Loucy (cell line): ENCODE data around the gene BMAL1.
"Not testable (repeated sequence)": the region's sequence is repeated elsewhere in the genome, so short reads cannot be mapped to it uniquely, and the experiment has no call there.

Source experiments
- H2AFZ ChIP-seq: fragments of 200-600 bp; sonication (generic); 2 replicates; pipeline ENCODE4 v1.6.0; 2016; ENCODE audit warnings: antibody characterized with exemption, mild to moderate bottlenecking, low read length, moderate library complexity
- H3F3A ChIP-seq: fragments of 200-600 bp; 2 replicates; pipeline ENCODE4 v1.6.0; 2016; ENCODE audit warnings: antibody characterized with exemption, low read depth, mild to moderate bottlenecking
- H3K27me3 ChIP-seq: fragments of 200-600 bp; sonication (generic); 2 replicates; pipeline ENCODE4 v1.6.1; 2014; ENCODE audit warnings: low read length, mild to moderate bottlenecking; ENCODE audit not compliant: insufficient read depth, poor library complexity, severe bottlenecking
- H3K36me3 ChIP-seq: fragments of 200-600 bp; sonication (generic); 2 replicates; pipeline ENCODE4 v1.6.1; 2016; ENCODE audit warnings: low read length; ENCODE audit not compliant: insufficient read depth
- H3K4me1 ChIP-seq: fragments of 200-600 bp; sonication (generic); 2 replicates; pipeline ENCODE4 v1.5.1; 2014; ENCODE audit warnings: low read length, mild to moderate bottlenecking; ENCODE audit not compliant: insufficient read depth, poor library complexity, severe bottlenecking
- H3K4me2 ChIP-seq: fragments of 200-600 bp; sonication (generic); 2 replicates; pipeline ENCODE4 v1.6.0; 2014; ENCODE audit warnings: antibody characterized with exemption, low read length, low read depth, mild to moderate bottlenecking; ENCODE audit not compliant: poor library complexity, severe bottlenecking
- H3K4me3 ChIP-seq: fragments of 200-600 bp; sonication (generic); 2 replicates; pipeline ENCODE4 v1.5.1; 2014; ENCODE audit warnings: low read length, mild to moderate bottlenecking, mixed read lengths; ENCODE audit not compliant: poor library complexity, severe bottlenecking
- H3K79me2 ChIP-seq: fragments of 200-600 bp; sonication (generic); 2 replicates; pipeline ENCODE4 v1.6.1; 2014; ENCODE audit warnings: low read length; ENCODE audit not compliant: insufficient read depth
- H3K9ac ChIP-seq: fragments of 200-600 bp; sonication (generic); 2 replicates; pipeline ENCODE4 v1.6.0; 2014; ENCODE audit warnings: mild to moderate bottlenecking, low read depth, low read length, moderate library complexity; ENCODE audit not compliant: poor library complexity, severe bottlenecking
- H3K9me2 ChIP-seq: fragments of 200-600 bp; sonication (generic); replicated peaks from 2 replicates; pipeline ENCODE4 v1.6.1; 2016; ENCODE audit warnings: low read depth, low read length, mixed read lengths
- H3K9me3 ChIP-seq: fragments of 200-600 bp; sonication (generic); 2 replicates; pipeline ENCODE4 v1.6.1; 2014; ENCODE audit warnings: mild to moderate bottlenecking, antibody characterized with exemption, low read length, low read depth; ENCODE audit not compliant: insufficient read depth
- H4K20me1 ChIP-seq: fragments of 200-600 bp; sonication (generic); 2 replicates; pipeline ENCODE4 v1.6.0; 2014; ENCODE audit warnings: antibody characterized with exemption, low read length, mild to moderate bottlenecking; ENCODE audit not compliant: insufficient read depth, poor library complexity, severe bottlenecking
- CTCF ChIP-seq: fragments of 200-600 bp; sonication (generic); conservative IDR thresholded peaks from 2 replicates; pipeline ENCODE4 v1.5.1; 2014; ENCODE audit warnings: mild to moderate bottlenecking, antibody characterized with exemption, low read length
- EZH2phosphoT487 ChIP-seq: fragments of 200-600 bp; IDR thresholded peaks from 2 replicates; pipeline ENCODE4 v1.6.1; 2018; ENCODE audit warnings: antibody characterized with exemption, mild to moderate bottlenecking, moderate library complexity, borderline replicate concordance

Gene BMAL1

GRCh38 chr11:13251966-13252365 is 25.6 kb upstream of the BMAL1 start:
- Histone ChIP-seq H3K27me3 (no peaks in the 10 kb centered on the region), H3F3A (no peaks in the 10 kb centered on the region), H2AFZ (no peak overlapping the region), H3K79me2 (no peaks in the 10 kb centered on the region), H4K20me1 (no peaks in the 10 kb centered on the region), H3K9me2 (no peaks in the 10 kb centered on the region), H3K9me3 (no peaks in the 10 kb centered on the region), H3K9ac (no peak overlapping the region), H3K4me2 (no peak overlapping the region), H3K4me3 (no peak overlapping the region), H3K36me3 (no peaks in the 10 kb centered on the region), H3K4me1 (no peaks in the 10 kb centered on the region)
- TF ChIP-seq EZH2phosphoT487 (no peak), CTCF (no peak)

DNA sequence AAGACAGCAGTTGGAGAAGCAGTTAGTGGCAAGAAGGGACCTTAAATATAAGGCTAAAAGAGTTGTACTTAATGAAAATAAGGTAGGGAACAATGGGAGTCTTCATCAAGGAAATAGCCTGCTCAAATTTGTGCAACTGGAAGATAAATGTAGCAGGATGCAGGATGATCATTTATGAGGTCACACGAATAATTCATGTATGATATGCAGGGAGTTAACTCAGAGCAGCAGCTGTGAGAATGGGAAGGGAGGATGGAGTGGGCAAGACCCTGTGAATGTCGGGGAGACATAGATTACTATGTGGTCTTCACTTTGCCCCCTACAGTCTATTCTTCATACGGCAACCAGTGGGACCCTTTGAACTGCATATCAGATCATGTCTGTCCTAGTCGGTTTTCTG is 25.2 kb upstream of the BMAL1 start:
- TF ChIP-seq CTCF: no peak
- no peak for TF ChIP-seq EZH2phosphoT487
- H3K9ac ChIP-seq: no peak overlapping the region
- H3K36me3 ChIP-seq: no peaks in the 10 kb centered on the region
- H3K4me3 ChIP-seq: no peak overlapping the region
- H2AFZ ChIP-seq: no peak overlapping the region
- H3K4me2 ChIP-seq: no peak overlapping the region
- H3K4me1 ChIP-seq: no peaks in the 10 kb centered on the region
- H3K9me2 ChIP-seq: no peaks in the 10 kb centered on the region
- H3K27me3 ChIP-seq: no peaks in the 10 kb centered on the region
- H3K79me2 ChIP-seq: no peaks in the 10 kb centered on the region
- no peaks in the 10 kb centered on the region for H3F3A ChIP-seq
- no peaks in the 10 kb centered on the region for H3K9me3 ChIP-seq
- H4K20me1 ChIP-seq: no peaks in the 10 kb centered on the region

DNA sequence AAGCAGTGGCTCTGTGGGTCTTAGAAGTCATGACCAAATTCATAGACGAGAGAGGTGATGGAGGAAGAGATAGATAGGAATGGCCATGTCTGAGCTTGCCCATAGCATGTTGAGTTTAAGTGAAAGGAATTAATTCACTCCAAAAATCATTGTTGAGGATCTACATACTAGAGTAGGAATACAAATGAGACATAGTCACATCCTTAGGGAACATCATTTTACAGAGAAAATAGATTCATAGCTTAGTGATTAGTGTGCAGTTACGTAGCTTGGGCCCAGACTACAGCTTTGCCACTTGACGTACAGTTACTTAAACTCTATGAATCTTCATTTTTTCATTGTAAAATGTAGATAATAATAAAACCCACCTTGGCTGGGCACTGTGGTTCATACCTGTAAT is 21.4 kb upstream of the BMAL1 start:
- Histone ChIP-seq H4K20me1 (no peaks in the 10 kb centered on the region), H3F3A (no peaks in the 10 kb centered on the region), H3K27me3 (no peaks in the 10 kb centered on the region), H3K36me3 (no peaks in the 10 kb centered on the region), H3K4me2 (no peak overlapping the region), H3K4me1 (peaks cover 19% of the 10 kb centered on the region), H2AFZ (no peak overlapping the region), H3K4me3 (no peak overlapping the region), H3K9me2 (no peaks in the 10 kb centered on the region), H3K9me3 (no peaks in the 10 kb centered on the region), H3K9ac (no peak overlapping the region), H3K79me2 (no peaks in the 10 kb centered on the region)
- TF ChIP-seq EZH2phosphoT487 (no peak), CTCF (no peak)

- not testable (repeated sequence) for H4K20me1 ChIP-seq, H3K9me3 ChIP-seq, H2AFZ ChIP-seq, H3K4me3 ChIP-seq, H3K9ac ChIP-seq, H3K4me2 ChIP-seq, H3K9me2 ChIP-seq, H3F3A ChIP-seq, H3K36me3 ChIP-seq, H3K79me2 ChIP-seq, H3K27me3 ChIP-seq
- H3K4me1 ChIP-seq: peaks cover 19% of the 10 kb centered on the region
Observed at GRCh38 chr11:13258061-13258460, 19.5 kb upstream of the BMAL1 start.
